T follicular helper cell (primary cell): ENCODE data around the gene RNU6-1.

Experiments used
- DNase-seq: peaks from one replicate; pipeline ENCODE4 v3.0.0-alpha.2; 2020; ENCODE audit warnings: low read depth
- total RNA-seq, 2 experiments: gene quantifications; one replicate each; lab custom pipeline; 2026; lab: John Stamatoyannopoulos, UW

RNU6-1 gene
- 0.04 to 0.18 reads per million in 2 experiments for total RNA-seq

DNA sequence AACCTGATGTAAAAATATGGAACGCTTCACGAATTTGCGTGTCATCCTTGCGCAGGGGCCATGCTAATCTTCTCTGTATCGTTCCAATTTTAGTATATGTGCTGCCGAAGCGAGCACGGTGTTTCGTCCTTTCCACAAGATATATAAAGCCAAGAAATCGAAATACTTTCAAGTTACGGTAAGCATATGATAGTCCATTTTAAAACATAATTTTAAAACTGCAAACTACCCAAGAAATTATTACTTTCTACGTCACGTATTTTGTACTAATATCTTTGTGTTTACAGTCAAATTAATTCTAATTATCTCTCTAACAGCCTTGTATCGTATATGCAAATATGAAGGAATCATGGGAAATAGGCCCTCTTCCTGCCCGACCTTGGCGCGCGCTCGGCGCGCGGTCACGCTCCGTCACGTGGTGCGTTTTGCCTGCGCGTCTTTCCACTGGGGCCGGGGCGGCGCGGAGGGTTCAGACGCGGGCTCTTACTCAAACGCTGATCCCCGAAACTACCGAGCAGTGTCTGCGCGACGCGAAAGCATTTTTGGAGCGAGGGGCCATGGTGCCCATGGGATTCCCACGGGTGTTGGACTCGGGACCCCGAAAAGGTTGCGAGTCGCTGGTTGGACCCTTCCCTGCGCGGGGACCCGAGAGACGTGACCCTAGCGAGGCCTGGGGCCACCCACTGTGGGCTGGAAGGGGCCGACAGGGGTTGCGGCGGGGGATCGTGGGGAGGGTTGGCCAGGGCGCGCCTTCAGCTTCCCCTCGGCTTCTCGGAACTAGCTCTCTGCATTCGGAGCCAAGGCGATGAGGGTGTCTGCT is at the start of gene RNU6-1:
Gene RNU6-1, minus strand, starts transcription at position 117 of the 820 bp plus-strand sequence.
- DNase-seq, result peak; percentile 95

DNA sequence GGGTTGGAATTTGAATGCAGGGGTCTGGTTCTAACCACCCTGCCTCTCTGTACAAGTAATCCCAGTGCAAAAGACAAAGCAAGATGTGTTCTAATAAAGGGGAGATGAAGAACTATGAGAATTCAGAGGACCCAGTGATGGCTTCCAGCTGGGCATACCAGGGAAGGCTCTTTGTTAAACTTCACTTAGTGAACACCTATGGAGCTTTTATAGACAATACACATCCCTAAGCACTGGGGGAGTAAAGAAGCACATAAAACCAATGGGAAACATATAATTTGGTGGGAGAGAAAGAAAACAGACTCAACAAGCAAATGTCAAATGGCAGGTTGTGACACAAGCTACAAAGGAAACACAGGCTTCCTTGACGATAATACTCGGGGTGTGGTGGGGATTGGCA is 47.9 kb upstream of the RNU6-1 start:
- DNase-seq, result no peak

DNA sequence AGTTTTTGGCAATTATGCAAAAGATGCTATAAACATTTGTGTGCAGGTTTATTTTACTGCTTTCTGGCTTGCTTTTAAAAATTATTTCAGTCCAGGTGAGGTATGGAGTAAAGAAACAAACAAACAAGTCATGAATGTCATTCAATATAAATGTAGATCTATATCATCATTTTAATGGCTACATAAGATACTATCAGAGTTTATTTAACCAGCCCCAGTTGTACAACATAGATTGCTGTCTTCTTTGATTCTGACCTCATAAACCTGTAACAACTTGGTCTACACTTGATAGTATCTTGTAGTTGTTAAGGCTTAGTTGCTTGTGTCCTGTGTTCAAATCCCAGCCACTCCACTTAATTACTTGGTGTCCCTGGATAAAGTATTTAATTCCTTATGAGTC is 46.0 kb upstream of the RNU6-1 start:
- no peak for DNase-seq

DNA sequence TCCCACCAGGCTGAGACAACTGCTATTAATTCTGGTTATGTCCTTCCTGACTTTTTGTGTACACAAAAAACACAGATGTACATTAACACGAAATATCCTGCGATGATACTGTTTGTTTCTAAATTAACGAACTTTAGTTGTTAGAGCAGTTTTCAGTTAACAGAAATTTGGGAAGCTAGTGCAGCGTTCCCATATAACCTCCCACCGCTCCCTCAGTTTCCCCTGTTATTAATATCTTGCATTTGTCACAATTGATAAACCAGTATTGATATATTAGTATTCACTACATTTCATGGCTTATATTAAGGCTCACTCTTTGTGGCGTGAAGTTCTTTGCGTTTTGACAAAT is 45.3 kb upstream of the RNU6-1 start:
- no peak for DNase-seq

DNA sequence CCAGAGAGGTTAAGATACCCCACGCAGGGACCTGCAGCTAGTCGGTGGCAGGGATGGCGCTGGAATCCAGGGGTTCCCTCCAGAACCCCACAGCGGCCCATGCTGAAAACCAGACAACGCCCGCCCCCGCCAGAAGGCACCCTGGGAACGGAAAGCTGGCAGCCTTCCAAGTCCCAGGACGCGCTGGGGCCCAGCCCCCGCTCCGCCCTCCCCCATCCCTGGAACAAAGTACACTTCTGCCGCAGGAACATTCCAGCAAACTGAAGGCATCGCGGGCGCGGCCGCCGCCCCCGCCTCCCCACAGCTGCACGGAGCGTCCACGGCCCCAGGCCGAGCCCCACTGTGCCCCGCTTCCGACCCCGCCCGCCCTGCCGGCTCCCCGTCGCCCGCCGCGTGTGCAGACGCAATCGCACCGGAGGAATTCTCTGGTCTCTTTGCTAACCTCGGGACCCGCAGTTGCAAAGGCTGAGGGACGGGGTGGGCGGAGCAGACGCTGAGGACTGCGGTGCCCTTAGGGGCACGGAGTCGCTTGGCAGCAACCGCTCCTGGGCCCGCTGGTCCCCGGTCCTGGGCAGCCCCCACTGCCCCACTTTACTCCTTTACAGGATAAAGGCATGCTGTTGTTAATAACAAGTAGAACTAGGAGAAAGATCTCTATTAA is 44.8 kb upstream of the RNU6-1 start:
- DNase-seq, result peak; percentile 20

DNA sequence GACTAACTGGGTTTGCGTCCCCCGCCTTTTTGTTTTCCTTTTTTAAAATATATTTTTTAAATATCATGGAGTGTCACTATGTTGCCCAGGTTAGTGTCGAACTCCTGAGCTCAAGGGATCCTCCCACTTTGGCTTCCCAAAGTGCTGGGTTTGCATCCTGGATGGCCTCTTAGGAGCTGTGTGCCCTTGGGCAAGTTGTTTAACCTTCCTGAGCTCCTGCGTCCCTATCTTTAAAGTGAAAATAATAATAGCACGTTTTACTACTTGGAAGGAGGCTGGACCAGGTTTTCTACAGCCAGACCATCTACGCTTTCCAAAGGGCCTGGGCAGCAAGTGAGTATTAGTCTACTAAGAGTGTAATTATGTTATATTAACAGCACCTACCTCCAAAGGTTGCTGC is 44.2 kb upstream of the RNU6-1 start:
- DNase-seq, result no peak

DNA sequence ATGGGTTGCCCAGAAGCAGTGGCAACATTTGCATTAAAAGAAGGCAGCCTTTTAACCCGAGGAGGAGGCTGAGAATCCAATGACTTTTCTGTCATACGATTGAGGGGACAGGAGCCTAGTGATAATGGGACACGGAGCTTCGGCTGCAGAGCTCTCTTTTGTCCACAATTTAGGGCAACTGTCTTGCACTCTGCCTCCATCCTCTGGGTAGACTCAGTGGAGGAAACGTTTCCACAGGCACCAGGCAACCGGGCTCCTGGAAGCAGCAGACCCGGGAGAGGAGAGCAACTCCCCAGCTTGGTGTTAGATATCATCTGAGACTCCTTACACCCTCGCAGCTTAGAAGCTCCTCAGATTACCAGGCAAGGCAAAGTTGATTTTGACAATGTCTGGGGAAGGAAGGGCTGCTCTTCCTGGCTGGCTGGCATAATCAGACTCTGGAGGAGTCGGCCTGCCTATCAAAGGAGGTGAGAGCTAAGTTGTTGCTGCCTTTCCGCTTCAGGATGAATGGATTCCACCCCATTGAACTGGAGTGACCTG is 43.5 kb upstream of the RNU6-1 start:
- DNase-seq, result no peak

DNA sequence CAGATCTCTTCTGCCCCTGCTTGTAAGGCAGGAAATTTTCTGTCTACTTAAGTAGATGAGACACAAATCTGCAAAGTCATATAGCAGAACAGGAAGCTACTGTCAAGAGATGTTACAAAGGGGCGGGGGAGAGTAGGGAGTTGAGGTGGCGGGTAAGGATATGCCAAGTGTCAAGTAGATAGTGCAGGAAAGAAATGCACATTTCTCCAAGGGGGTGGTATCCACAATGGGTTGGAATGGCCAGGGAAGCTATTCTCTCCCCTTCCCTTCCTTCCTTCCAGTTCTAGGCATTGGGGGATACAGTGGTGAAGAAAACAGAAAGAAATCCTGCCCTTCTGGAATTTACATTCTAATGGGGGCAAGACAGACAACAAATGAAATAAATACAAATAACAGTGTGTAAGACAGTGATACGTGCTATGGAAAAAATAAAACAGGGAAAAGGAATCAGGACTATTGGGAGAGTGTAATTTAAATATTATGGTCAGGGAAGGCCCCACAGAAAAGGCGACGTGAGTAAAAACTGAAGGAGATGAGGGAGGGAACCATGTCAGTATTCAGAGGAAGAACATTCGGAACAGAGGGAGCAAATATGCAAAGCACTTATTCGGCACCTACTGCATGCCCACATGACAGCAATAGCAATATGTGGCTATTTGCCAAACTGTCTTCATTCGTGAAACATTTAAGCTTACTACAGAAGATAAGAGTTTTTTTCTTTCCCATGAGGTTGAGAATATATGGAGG is 42.8 kb upstream of the RNU6-1 start:
- no peak for DNase-seq

DNA sequence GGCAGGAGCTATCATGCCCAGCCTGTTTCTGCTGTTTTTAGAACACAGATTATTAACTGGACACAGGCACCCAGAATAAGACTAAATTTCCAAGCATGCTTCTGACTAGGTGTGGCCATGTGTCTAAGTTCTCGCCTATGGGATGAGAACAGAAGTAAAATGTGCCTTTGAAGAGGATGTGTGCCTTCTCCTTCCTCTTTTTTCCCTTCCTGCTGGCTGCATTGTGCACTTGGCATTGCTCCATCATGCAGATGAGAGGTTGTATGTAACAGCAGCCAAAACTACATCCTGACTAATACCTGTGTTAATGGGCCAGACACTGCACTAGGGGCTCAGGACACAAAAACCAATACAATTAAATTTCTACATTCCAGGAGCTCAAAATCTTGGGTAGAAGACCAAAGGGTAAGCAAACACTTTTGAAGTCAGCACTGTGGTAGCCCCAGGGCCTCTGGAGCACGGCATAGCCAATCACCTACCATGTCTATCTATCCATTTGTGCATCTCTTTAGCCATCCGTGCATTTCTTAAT is 40.9 kb upstream of the RNU6-1 start:
- no peak for DNase-seq

DNA sequence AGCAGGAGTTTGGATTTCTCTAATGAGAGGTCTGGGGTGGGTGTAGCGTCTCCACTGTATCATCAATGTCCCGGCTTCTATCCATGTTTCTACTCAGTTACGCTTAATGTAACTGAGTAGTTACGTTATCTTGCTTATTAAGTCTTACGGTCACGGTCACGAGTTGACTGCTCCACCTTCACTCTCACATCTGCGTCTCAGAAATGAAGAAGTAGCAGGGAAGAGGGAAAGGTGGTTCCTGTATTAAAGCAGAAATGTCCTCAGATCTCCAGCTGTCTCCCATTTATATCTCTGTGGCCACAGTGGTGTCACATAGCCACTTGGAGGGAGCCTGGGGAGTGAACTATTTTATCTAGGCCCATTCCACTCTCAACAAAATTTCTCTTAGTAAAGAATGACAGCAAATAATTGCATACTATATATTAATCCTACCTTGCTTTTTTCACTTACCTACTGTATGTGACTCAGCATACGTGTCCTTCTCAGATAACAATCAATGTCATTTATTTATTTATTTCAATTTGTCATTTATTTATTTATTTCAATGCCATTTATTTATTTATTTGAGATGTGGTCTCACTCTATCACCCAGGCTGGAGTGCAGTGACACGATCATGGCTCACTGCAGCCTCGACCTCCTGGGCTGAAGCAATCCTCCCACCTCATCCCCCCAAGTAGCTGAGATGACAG is 39.7 kb upstream of the RNU6-1 start:
- DNase-seq, result no peak

DNA sequence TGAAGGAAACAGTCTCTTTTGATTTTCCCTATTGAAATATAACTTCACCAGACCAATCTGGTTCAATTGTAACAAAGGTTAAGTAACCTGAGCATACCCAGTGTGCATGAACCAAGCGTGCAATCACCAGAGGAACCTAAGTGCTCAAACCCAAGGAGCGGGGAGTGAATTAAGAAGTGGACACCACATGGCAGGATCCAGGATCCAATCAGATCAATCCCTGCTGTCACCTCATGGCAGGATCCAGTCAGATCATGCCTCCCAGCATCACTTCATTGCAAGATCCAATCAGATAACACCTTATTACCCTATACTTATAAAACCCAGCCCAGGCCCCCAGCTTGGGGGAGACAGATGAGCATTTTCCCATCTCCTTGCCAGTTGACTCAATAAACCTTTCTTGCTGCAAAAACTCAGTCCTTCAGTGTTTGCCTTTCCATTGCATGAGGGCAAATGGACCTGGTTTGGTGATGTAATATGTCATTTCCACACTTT is 38.9 kb upstream of the RNU6-1 start:
- no peak for DNase-seq

DNA sequence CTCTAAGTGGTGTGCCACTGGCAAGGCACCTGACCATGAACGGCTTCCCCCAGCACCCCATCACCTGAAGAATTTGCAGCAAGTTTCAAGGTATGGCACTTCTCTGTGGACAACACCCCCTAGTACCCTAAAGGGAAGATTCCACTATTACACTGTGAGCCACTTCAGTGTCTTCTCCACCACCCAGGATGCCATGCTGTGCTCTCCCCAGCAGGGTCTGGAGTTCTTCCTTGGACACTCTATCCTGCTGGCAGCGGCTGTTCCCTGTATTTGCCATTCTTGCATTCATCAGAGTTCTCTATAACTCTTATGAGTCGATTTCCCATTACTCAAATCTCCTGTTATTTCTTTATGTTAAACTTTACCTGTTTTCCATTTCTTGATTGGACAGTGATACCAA is 33.9 kb upstream of the RNU6-1 start:
- no peak for DNase-seq

DNA sequence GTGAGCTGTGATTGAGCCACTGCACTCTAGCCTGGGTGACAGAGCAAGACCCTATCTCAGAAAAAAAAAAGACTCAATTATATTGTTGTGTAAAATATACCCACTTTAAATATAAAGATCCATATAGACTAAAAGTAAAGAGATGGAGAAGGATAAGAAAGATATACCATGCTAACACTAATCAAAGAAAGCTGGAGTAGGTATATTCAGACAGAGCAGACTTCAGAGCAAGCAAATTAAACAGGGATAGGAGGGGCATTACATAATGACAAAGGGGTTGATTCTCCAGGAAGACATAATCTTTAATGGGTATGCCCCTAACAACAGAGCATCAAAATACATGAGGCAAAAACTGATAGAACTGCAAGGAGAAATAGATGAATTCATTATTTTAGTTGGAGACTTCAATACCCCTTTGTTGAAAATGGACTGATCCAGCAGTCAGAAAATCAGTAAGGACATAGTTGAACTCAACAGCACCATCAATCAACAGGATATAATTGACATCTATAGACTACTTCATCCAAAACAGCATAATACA is 31.1 kb upstream of the RNU6-1 start:
- DNase-seq, result no peak

DNA sequence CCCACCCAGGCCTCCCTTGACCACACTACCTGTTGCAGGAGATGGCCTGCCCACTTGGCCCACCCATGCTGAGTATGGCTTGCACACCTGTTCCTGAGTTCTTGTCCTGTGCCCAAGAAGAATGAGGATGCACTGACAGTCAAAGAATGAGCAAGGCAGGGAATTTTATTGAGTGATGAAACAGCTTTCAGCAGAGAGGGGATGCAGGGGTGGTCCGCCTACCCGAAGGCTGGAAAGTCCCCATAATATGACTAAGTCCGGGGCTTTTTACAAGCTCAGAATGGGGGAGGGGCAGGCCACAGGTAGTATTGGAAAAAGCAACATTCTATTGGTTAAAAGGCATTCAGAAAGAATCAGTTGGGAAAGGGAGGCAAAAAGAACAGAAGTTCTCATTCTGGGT is 29.9 kb upstream of the RNU6-1 start:
- no peak for DNase-seq

DNA sequence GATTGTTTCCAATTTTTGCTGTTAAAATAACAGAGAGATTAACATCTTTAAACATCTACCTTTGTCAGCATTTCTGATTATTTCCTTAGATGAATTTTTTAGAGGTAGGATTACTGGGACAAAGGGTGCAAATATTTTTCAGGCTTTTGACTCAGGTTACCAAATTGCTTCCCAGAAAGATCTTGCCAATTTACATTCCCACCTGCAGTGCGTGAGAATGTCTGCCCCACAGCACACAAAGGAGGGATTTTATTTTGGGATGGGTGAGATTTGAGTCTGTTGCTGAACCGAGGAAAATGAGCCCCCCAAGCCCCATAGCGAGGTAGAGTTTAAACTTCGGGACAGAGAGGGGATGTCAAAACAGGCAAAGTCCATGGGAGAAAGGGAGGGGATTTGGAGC is 25.9 kb upstream of the RNU6-1 start:
- DNase-seq, result no peak

DNA sequence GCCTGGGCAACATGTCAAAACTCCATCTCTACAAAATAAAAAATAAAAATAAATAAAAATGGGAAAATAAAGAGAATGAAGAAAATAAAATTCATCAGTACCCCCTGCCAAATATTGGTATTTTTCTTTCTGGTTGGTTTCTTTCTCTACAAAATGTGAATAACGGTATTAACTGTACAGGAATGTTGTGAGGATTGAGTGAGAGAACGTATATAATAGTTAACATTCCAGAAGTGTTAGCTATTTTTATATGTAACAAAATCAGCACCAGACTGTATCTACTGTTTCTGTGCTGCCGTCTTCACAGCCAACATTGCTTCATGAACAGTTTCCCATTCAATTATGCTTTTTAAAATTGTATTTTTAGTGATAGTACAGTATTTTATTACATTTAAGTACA is 25.5 kb upstream of the RNU6-1 start:
- DNase-seq, result no peak

DNA sequence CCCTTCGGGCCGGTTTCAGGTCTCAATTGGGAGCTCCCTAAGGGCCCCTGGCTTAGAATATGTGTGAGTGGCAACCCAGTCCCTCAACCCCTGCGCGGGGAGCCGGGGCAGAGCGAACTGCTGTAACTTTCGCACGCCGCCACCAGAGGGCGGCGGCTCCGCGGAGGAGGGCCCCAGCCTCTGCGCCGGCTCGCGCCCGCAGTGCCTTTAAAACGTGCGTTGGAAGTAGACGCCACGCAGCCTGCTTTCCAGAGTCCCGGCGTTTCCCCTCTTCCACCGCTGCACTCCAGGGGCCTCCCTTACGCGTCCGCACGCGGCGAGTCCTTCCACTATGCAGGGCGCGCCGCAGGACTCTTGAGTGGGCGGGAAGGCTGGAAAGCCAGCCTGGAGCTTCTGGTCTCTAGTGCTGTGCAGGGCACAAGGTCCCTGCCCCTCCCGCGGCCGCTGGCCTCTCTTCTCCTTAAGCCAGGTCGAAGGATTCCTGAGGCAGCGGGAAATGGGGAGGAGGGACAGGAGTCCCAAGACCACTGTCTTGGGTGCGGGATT is 23.7 kb upstream of the RNU6-1 start:
- DNase-seq, result peak; percentile 39

DNA sequence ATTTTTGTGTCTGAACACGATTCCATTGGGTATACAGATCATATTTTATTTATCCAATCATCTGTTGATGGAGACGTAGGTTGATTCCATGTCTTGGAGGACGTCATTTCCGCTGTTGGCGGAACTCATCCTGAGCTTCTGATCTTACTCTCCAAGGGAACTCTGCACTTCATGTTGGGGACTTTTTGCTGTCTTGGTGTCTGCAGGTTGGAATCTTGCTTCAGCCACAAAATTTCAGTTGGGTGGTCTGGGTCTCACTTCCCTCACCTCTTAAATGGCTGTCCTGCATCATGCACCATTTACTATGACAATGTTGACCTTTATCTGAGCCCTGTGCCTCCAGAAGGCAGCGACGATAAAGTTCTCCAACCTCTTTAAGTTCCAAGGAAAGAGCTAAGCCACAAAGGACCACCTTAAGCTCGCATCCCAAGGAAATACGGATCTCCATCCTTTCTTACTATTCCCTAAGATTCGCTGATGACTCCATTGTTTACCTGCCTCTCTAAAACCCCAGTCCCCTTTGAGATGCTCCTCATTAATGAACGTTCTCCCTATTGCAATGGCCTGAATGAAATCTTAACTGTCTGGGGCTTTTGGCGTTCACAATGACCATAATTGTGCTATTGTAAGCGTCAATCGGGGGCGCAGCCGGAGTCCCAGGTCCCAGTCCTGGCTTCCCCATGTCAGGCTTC is 23.1 kb upstream of the RNU6-1 start:
- DNase-seq, result no peak

DNA sequence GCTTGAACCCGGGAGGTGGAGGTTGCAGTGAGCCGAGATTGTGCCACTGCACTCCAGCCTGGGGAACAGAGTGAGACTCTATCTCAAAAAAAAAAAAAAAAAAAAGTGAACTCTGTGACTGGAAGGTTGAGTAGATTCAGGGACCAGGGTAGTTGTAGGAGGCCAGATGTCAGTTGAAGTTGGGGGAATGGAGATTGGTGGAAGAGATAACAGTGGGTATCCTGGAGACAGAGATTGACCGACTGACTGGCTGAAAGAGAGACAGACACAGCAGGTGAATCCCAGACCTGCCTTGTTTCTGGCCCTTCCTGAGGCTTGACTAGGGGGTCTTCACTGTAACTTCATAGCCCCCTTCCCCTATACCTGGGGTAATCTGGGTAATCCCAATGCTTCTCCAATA is 22.1 kb upstream of the RNU6-1 start:
- no peak for DNase-seq

DNA sequence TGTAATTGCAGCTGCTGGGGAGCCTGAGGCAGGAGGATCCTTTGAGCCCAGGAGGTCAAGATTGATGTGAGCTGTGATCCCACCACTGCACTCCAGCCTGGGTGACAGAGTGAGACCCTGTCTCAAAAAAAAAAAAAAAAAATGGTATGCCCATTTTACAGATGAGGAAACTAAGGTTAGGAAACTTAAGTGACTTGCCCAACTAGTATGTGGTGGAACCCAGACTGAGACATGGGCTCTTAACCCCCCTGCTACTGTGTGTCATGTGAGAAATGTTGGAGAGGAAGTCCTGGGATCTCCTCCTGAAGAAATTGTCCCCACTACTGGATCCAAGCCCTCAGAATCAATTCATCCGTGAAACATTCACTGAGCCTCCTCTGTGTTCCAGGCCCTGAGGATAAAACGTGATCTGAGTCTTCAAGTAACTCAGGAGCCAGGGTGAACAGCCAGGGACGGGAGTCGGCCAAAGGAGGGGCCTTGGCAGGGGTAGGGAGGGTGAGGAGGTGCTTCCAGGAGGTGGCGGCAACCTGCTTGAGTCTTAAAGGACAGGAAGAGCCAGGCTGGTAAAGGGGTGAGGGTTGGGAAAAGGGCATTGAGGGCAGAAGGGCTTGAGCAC is 19.6 kb upstream of the RNU6-1 start:
- DNase-seq, result no peak
